Neural crest cell (in vitro differentiated cells): ENCODE results near the gene EDARADD. TPM values are rescaled to one million over a fixed set of nuclear protein-coding genes. Genes with fewer than 3 reads are reported as not detected.

Experiments used
- DNase-seq: peaks from one replicate; pipeline ENCODE4 v3.0.0; 2021; ENCODE audit warnings: low read depth, mixed read lengths, low spot score
- H3K27ac Mint-ChIP-seq: one replicate; pipeline ENCODE4 v1.8.0; 2021; ENCODE audit warnings: mild to moderate bottlenecking, mixed read lengths; ENCODE audit not compliant: unreplicated experiment
- H3K27me3 Mint-ChIP-seq: 2 replicates; pipeline ENCODE4 v1.8.0; 2021; ENCODE audit warnings: low read depth, mild to moderate bottlenecking, mixed read lengths
- H3K36me3 Mint-ChIP-seq: 2 replicates; pipeline ENCODE4 v1.8.0; 2021; ENCODE audit warnings: low read depth, mild to moderate bottlenecking, mixed read lengths
- H3K4me1 Mint-ChIP-seq: 2 replicates; pipeline ENCODE4 v1.8.0; 2021; ENCODE audit warnings: mixed read lengths
- H3K4me3 Mint-ChIP-seq: one replicate; pipeline ENCODE4 v1.8.0; 2021; ENCODE audit warnings: mild to moderate bottlenecking, mixed read lengths
- H3K9me3 Mint-ChIP-seq: 2 replicates; pipeline ENCODE4 v1.8.0; 2021; ENCODE audit warnings: mixed read lengths
- CTCF ChIP-seq: fragments of 200-600 bp; sonication (generic); conservative IDR thresholded peaks from 2 replicates; pipeline ENCODE4 v1.5.0; 2021; ENCODE audit warnings: antibody characterized with exemption, mild to moderate bottlenecking
- total RNA-seq: library from RNA; stranded (reverse); gene quantifications from 2 replicates; pipeline ENCODE4 v1.2.1, GENCODE V29; 2021

The EDARADD gene
- total RNA-seq, 1 donor from 2014 or later, result 3.0 TPM

- no peak for TF ChIP-seq CTCF
- no peaks in the 10 kb centered on the region for H3K4me1 Mint-ChIP-seq
- DNase-seq, result no peak
- no peak overlapping the region for H3K27ac Mint-ChIP-seq
- H3K27me3 Mint-ChIP-seq, result no peaks in the 10 kb centered on the region
- no peak overlapping the region for H3K4me3 Mint-ChIP-seq
- H3K36me3 Mint-ChIP-seq, result peaks cover 5% of the 10 kb centered on the region
- H3K9me3 Mint-ChIP-seq, result peaks cover 11% of the 10 kb centered on the region
Measured at GRCh38 chr1:236353813-236354212, 40.3 kb upstream of the EDARADD start.

- H3K36me3 Mint-ChIP-seq, result peaks cover 5% of the 10 kb centered on the region
- no peaks in the 10 kb centered on the region for H3K27me3 Mint-ChIP-seq
- no peak overlapping the region for H3K4me3 Mint-ChIP-seq
- H3K9me3 Mint-ChIP-seq, result peaks cover 11% of the 10 kb centered on the region
- H3K27ac Mint-ChIP-seq, result no peak overlapping the region
- no peak for TF ChIP-seq CTCF
- no peaks in the 10 kb centered on the region for H3K4me1 Mint-ChIP-seq
- no peak for DNase-seq
Measured at GRCh38 chr1:236354330-236355147, 39.5 kb upstream of the EDARADD start.

GRCh38 chr1:236356141-236356540, 37.9 kb upstream of the EDARADD start:
- H3K9me3 Mint-ChIP-seq, result peaks cover 11% of the 10 kb centered on the region
- H3K27ac Mint-ChIP-seq, result no peak overlapping the region
- H3K36me3 Mint-ChIP-seq, result peaks cover 5% of the 10 kb centered on the region
- no peaks in the 10 kb centered on the region for H3K4me1 Mint-ChIP-seq
- TF ChIP-seq CTCF, result no peak
- no peaks in the 10 kb centered on the region for H3K27me3 Mint-ChIP-seq
- no peak for DNase-seq
- H3K4me3 Mint-ChIP-seq, result no peak overlapping the region

- no peak for DNase-seq
- peaks cover 5% of the 10 kb centered on the region for H3K36me3 Mint-ChIP-seq
- H3K9me3 Mint-ChIP-seq, result peaks cover 11% of the 10 kb centered on the region
- no peaks in the 10 kb centered on the region for H3K4me1 Mint-ChIP-seq
- no peaks in the 10 kb centered on the region for H3K27me3 Mint-ChIP-seq
- no peak for TF ChIP-seq CTCF
- H3K4me3 Mint-ChIP-seq, result no peak overlapping the region
- H3K27ac Mint-ChIP-seq, result no peak overlapping the region
Measured at GRCh38 chr1:236361909-236362590, 32.0 kb upstream of the EDARADD start.

GRCh38 chr1:236363237-236363636, 30.8 kb upstream of the EDARADD start:
- no peak overlapping the region for H3K27ac Mint-ChIP-seq
- no peaks in the 10 kb centered on the region for H3K4me1 Mint-ChIP-seq
- H3K4me3 Mint-ChIP-seq, result no peak overlapping the region
- DNase-seq, result no peak
- TF ChIP-seq CTCF, result no peak
- H3K9me3 Mint-ChIP-seq, result peaks cover 6% of the 10 kb centered on the region
- no peaks in the 10 kb centered on the region for H3K27me3 Mint-ChIP-seq
- H3K36me3 Mint-ChIP-seq, result peaks cover 5% of the 10 kb centered on the region
